ENCODE data around the gene REST.
"Not testable (repeated sequence)": the region's sequence is repeated elsewhere in the genome, so short reads cannot be mapped to it uniquely, and the experiment has no call there.

REST gene

DNA sequence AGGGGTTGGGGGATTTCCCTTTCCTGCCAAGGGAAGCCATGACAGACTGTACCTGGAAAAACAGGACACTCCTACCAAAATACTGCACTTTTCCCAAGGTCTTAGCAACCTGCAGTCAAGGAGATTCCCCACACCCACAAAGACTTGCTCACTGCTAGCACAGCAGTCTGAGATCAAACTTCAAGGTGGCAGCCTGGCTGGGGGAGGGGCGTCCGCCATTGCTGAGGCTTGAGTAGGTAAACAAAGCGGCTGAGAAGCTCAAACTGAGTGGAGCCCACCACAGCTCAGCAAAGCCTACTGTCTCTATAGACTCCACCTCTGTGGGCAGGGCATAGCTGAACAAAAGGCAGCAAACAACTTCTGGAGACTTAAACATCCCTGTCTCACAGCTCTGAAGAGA, 23.2 kb upstream of the REST start:
- not testable (repeated sequence) for H3K36me3 ChIP-seq (ENCODE audit: control insufficient read depth, insufficient read depth, low read length); H3K9ac ChIP-seq (ENCODE audit: low read depth, low read length); H3K27me3 ChIP-seq (ENCODE audit: control insufficient read depth, insufficient read depth, low read length); H3K4me3 ChIP-seq (ENCODE audit: low read depth, low read length); H3K4me1 ChIP-seq (ENCODE audit: control insufficient read depth, insufficient read depth, low read length); H3K9me3 ChIP-seq (ENCODE audit: control insufficient read depth, insufficient read depth, low read length)

DNA sequence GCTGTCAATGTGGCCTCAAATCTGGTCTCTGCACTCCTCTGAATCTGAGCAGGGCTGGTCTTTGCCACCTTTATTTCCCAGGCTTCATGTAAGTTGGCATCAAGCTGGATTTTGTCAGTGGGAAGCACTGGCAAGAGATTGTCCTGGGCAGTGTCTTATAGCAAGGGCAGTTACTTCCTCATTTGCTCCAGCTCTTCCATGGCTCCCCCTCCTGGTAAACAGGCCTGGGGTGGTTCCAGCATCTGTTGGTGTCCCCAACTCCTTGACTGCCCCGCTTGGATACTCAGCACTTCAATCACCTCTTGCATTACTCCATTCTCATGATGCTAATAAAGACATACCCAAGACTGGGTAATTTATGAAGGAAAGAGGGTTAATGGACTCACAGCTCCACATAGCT, 15.0 kb upstream of the REST start:
- Histone ChIP-seq H3K27me3 (ENCODE audit: control insufficient read depth, insufficient read depth, low read length) (no peaks in the 10 kb centered on the region), H3K36me3 (ENCODE audit: control insufficient read depth, insufficient read depth, low read length) (no peaks in the 10 kb centered on the region), H3K4me3 (ENCODE audit: low read depth, low read length) (no peak overlapping the region), H3K4me1 (ENCODE audit: control insufficient read depth, insufficient read depth, low read length) (no peaks in the 10 kb centered on the region), H3K9ac (ENCODE audit: low read depth, low read length) (no peak overlapping the region), H3K9me3 (ENCODE audit: control insufficient read depth, insufficient read depth, low read length) (no peaks in the 10 kb centered on the region)

GRCh38 chr4:56897842-56898241, 9.9 kb upstream of the REST start:
- not testable (repeated sequence) for H3K9me3 ChIP-seq (ENCODE audit: control insufficient read depth, insufficient read depth, low read length); H3K4me3 ChIP-seq (ENCODE audit: low read depth, low read length); H3K27me3 ChIP-seq (ENCODE audit: control insufficient read depth, insufficient read depth, low read length); H3K9ac ChIP-seq (ENCODE audit: low read depth, low read length); H3K36me3 ChIP-seq (ENCODE audit: control insufficient read depth, insufficient read depth, low read length); H3K4me1 ChIP-seq (ENCODE audit: control insufficient read depth, insufficient read depth, low read length)

DNA sequence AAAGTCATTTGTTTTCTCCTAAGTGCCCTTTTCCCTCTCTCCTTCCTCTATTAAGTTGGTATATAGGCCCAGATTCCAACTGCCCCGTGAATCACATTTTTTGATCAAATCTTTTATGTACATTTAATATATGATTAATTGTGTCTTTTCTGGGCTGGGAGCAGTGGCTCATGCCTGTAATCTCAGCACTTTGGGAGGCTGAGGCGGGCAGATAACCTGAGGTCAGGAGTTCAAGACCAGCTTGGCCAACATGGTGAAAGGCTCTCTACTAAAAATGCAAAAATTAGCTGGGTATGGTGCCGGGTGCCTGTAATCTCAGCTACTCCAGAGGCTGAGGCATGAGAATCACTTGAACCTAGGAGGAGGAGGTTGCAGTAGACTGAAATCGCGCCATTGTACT, 7.5 kb upstream of the REST start:
- not testable (repeated sequence) for H3K9ac ChIP-seq (ENCODE audit: low read depth, low read length); H3K9me3 ChIP-seq (ENCODE audit: control insufficient read depth, insufficient read depth, low read length); H3K4me3 ChIP-seq (ENCODE audit: low read depth, low read length)

GRCh38 chr4:56902703-56903102, 5.0 kb upstream of the REST start:
- peaks cover 18% of the 10 kb centered on the region for H3K4me1 ChIP-seq (ENCODE audit: control insufficient read depth, insufficient read depth, low read length)
- no peak overlapping the region for H3K9ac ChIP-seq (ENCODE audit: low read depth, low read length)
- no peaks in the 10 kb centered on the region for H3K27me3 ChIP-seq (ENCODE audit: control insufficient read depth, insufficient read depth, low read length)
- H3K9me3 ChIP-seq (ENCODE audit: control insufficient read depth, insufficient read depth, low read length), result no peaks in the 10 kb centered on the region
- H3K36me3 ChIP-seq (ENCODE audit: control insufficient read depth, insufficient read depth, low read length), result no peaks in the 10 kb centered on the region
- H3K4me3 ChIP-seq (ENCODE audit: low read depth, low read length), result no peak overlapping the region

More for the DNA sequence above, 7.5 kb upstream of the REST start:
- not testable (repeated sequence) for H3K36me3 ChIP-seq (ENCODE audit: control insufficient read depth, insufficient read depth, low read length); H3K4me1 ChIP-seq (ENCODE audit: control insufficient read depth, insufficient read depth, low read length); H3K27me3 ChIP-seq (ENCODE audit: control insufficient read depth, insufficient read depth, low read length)

DNA sequence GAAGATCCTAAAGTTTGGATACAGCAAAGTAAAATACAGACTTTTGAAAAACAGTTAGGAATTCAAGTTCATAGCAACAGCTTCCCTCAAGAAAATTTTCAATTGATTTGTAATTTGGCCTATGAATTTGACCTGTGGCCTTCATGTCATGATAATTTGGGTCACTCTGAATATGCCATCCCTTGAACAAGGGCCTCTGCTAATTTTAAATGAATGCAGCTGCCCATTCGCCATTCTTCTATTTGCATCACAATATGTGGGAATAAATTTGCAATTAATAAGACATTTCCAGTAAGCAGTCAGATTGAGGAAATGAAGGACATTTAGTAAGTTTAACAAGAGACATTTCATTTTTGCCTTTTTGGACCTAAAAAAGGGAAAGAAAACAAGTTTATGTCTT, 1.9 kb upstream of the REST start:
- no peaks in the 10 kb centered on the region for H3K27me3 ChIP-seq (ENCODE audit: control insufficient read depth, insufficient read depth, low read length)
- no peaks in the 10 kb centered on the region for H3K36me3 ChIP-seq (ENCODE audit: control insufficient read depth, insufficient read depth, low read length)
- H3K4me3 ChIP-seq (ENCODE audit: low read depth, low read length), result no peak overlapping the region
- no peak overlapping the region for H3K9ac ChIP-seq (ENCODE audit: low read depth, low read length)
- no peaks in the 10 kb centered on the region for H3K9me3 ChIP-seq (ENCODE audit: control insufficient read depth, insufficient read depth, low read length)
- peaks cover 24% of the 10 kb centered on the region for H3K4me1 ChIP-seq (ENCODE audit: control insufficient read depth, insufficient read depth, low read length)

DNA sequence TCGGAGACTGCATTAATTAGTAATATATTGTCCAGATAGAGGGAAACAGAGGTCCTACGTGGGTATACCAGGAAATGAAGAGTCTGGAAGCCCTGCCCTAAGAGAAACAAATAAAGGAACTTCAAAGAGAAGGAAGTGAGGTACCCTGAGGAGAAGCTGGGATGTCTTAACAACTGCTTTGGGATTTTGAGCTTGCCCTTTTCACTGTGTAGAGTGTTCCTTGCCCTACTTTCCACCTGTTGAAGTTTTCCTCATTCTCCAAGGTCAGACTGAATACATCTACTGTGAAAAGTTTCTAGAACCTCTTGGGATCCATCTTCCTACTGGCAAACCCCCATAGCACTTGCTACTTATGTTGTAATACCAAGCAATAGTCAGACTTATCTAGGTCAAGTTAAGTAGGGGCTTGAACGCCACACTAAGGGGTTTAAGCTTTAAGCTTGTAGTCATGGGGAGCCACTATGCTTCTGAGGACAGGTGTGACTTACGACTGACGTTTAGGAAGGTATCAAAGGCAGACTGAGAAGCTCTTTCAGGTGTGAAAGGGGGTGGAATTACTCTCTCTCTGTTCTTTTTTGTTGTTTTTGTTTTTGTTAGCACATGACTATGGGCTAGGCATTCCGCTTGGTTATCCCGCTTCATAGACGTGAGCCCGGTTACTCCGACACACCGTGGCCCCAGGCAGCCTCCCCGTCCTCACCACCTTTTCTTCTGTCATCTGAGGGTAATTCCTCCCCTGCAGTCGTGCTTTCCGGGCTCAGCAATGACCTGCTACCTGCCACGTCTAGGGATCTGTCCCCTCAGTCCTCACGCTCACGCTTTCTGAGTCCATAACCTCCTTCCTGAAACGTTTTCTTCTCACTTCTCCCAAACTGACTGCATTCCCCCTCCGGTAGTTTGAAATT, 959 bp upstream of the REST start:
- Histone ChIP-seq H3K4me1 (ENCODE audit: control insufficient read depth, insufficient read depth, low read length) (peaks cover 27% of the 10 kb centered on the region), H3K9me3 (ENCODE audit: control insufficient read depth, insufficient read depth, low read length) (no peaks in the 10 kb centered on the region), H3K4me3 (ENCODE audit: low read depth, low read length) (peak overlapping the region; percentile 49), H3K27me3 (ENCODE audit: control insufficient read depth, insufficient read depth, low read length) (no peaks in the 10 kb centered on the region), H3K9ac (ENCODE audit: low read depth, low read length) (peak overlapping the region; percentile 70), H3K36me3 (ENCODE audit: control insufficient read depth, insufficient read depth, low read length) (no peaks in the 10 kb centered on the region)

DNA sequence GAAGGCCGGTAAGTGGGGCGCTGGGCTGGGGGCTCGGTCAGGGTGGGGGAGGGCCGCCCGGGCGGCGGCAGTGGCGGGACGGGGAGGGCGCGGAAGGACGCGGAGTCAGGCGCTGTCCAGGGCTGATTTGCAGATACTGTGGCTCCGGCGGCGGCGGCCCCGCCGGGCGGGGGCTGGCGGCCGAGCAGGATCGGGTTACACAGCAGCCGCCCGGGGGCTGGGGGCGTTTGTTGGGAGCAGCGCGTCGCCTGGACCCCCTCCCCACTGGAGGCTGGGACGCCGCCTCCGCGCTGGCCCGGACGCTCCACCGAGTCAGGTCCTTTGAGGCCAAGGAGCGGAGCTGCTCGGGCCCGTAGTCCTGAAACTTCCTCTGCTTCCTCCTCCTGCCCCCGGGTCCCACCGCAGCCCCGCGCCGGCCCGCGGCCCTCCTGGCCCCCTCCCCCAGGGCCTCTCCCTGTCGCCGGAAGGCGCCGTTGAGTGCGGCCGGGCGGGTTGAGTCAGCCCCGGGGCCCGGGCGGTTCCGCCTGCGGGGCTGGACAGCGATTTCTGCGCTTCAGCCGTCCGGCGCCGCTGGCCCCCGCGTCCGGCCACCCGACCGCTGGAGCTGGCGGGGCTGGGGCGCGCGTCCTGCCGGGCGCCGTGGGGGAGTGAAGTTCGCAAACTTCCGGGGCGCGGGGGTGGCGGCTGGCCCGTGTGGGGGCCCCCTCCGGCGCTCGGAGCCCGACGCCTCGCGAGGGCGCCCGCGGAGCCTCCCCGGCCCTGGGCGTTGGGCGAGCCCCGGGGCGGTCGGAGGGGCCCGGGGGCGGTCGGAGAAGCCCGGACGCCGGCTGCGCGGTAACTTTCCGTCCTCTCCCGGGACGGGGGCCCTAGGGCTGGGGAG, 746 bp downstream of the REST start:
- no peaks in the 10 kb centered on the region for H3K9me3 ChIP-seq (ENCODE audit: control insufficient read depth, insufficient read depth, low read length)
- peak overlapping the region; percentile 85 for H3K9ac ChIP-seq (ENCODE audit: low read depth, low read length)
- no peaks in the 10 kb centered on the region for H3K27me3 ChIP-seq (ENCODE audit: control insufficient read depth, insufficient read depth, low read length)
- peaks cover 23% of the 10 kb centered on the region for H3K4me1 ChIP-seq (ENCODE audit: control insufficient read depth, insufficient read depth, low read length)
- H3K4me3 ChIP-seq (ENCODE audit: low read depth, low read length), result peak overlapping the region; percentile 74
- H3K36me3 ChIP-seq (ENCODE audit: control insufficient read depth, insufficient read depth, low read length), result no peaks in the 10 kb centered on the region

GRCh38 chr4:56909086-56909894, 1.6 kb downstream of the REST start:
- H3K4me3 ChIP-seq (ENCODE audit: low read depth, low read length), result peak overlapping the region; percentile 74
- H3K4me1 ChIP-seq (ENCODE audit: control insufficient read depth, insufficient read depth, low read length), result peaks cover 23% of the 10 kb centered on the region
- no peaks in the 10 kb centered on the region for H3K27me3 ChIP-seq (ENCODE audit: control insufficient read depth, insufficient read depth, low read length)

DNA sequence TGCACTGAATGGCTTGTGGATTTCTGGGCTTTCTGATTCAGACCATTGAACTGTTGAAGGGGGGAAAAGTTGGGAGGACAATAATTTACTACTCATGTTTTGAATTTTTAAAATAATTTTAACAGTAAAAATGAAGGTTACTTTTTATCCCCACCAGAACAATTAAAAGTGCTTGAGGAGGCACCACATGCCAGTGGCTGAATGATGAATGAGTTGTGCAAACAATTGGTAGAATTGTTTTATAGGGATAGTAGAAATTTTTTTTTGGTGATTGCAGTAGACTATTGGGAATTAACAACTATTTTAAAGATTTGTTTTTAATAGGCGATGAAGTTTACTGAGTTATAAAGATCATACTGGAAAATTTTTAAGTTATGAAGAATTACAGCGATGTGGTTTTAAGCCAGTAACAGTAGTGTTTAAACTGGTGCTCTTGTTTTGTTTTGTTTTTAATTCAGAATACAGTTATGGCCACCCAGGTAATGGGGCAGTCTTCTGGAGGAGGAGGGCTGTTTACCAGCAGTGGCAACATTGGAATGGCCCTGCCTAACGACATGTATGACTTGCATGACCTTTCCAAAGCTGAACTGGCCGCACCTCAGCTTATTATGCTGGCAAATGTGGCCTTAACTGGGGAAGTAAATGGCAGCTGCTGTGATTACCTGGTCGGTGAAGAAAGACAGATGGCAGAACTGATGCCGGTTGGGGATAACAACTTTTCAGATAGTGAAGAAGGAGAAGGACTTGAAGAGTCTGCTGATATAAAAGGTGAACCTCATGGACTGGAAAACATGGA, 2.7 kb downstream of the REST start:
- peak overlapping the region; percentile 74 for H3K4me3 ChIP-seq (ENCODE audit: low read depth, low read length)
- no peaks in the 10 kb centered on the region for H3K27me3 ChIP-seq (ENCODE audit: control insufficient read depth, insufficient read depth, low read length)
- peaks cover 23% of the 10 kb centered on the region for H3K4me1 ChIP-seq (ENCODE audit: control insufficient read depth, insufficient read depth, low read length)
- no peak overlapping the region for H3K9ac ChIP-seq (ENCODE audit: low read depth, low read length)
- no peaks in the 10 kb centered on the region for H3K36me3 ChIP-seq (ENCODE audit: control insufficient read depth, insufficient read depth, low read length)
- H3K9me3 ChIP-seq (ENCODE audit: control insufficient read depth, insufficient read depth, low read length), result no peaks in the 10 kb centered on the region

More at GRCh38 chr4:56909086-56909894, 1.6 kb downstream of the REST start:
- Histone ChIP-seq H3K36me3 (ENCODE audit: control insufficient read depth, insufficient read depth, low read length) (no peaks in the 10 kb centered on the region), H3K9me3 (ENCODE audit: control insufficient read depth, insufficient read depth, low read length) (no peaks in the 10 kb centered on the region), H3K9ac (ENCODE audit: low read depth, low read length) (peak overlapping the region; percentile 85)

DNA sequence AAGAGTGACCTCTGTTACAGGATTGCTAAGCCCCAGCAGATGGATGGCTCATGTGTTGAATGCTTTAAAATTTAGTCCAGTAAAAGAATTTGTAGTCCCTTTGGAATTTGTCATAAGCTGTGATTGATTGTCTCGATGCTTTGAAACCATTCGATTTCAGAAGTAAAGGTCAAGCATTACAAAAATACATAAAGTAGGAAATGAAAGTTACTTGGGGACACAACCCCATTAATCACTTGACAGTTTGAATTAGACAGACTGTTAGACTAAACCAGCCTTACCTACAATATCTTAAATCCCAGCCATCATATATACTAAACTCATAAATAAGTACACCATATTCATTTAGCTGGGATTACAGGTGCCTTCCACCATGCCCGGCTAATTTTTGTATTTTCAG, 6.6 kb downstream of the REST start:
- no peaks in the 10 kb centered on the region for H3K36me3 ChIP-seq (ENCODE audit: control insufficient read depth, insufficient read depth, low read length)
- H3K9me3 ChIP-seq (ENCODE audit: control insufficient read depth, insufficient read depth, low read length), result no peaks in the 10 kb centered on the region
- H3K9ac ChIP-seq (ENCODE audit: low read depth, low read length), result no peak overlapping the region
- H3K4me3 ChIP-seq (ENCODE audit: low read depth, low read length), result no peak overlapping the region
- no peaks in the 10 kb centered on the region for H3K27me3 ChIP-seq (ENCODE audit: control insufficient read depth, insufficient read depth, low read length)
- H3K4me1 ChIP-seq (ENCODE audit: control insufficient read depth, insufficient read depth, low read length), result peaks cover 14% of the 10 kb centered on the region

All from iPS-15b (cell line).